ENCODE measurements around the gene TNNI3.

DNA sequence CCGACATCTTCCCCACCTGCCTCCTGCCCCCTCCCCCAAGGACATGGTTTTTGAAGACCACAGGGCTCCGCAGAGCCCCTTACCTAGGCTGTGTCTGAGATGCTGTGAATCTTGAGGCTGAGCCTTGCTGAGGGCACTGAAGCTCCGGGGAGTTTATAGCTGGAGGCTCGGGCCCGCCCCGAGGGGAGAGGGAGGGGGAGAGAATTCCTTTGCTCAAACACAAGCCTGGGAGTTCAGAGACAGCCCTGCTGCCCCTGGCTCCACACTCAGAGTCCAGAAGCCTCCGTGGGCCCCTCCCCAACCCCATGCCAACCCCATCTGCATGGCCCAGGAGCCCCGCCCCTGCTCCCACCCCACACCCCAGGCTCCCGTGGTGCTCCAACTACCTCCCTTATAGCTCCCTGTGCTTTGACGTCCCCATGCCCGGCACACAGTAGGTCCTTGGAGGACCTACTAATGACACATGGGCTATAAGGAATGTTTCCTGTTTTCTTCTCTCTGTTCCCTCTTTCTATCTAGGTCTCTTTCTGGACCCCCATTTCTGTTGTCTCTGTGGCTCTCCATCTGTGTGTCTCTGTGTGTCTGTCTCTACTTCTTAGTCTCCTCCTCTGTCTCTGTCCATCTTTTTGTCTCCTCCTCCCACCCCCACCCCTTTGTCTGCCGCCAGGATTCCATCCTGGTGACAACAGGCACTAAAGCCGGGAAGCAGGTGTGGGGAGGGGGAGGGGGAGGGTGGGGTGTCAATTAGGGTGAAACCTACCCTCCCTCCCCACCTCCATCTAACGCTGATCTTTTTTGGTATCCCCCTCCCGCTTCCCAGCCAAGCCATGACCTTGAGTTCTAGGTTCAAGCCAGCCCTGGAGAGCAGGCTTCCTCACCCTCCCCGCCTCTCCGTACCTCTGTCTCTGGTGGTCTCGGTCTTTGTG, 8.2 kb downstream of the TNNI3 start, which contains the start of gene TNNT1:
- TF ChIP-seq CTCF (IDR thresholded peaks at IDR 0.05; ENCODE audit: borderline replicate concordance, extremely low read depth, low read length, poor library complexity, severe bottlenecking): no peak
- no peak for TF ChIP-seq EZH2 (IDR thresholded peaks at IDR 0.05; ENCODE audit: borderline replicate concordance, low read depth, low read length, severe bottlenecking)

Measured in DND-41 (cell line).